Endometrial microvascular endothelial cells (primary cell): Measurements from ENCODE around the gene ITIH6. TPM values are rescaled to one million over a fixed set of nuclear protein-coding genes. Genes with fewer than 3 reads are reported as not detected.
"Not testable (repeated sequence)": the region's sequence is repeated elsewhere in the genome, so short reads cannot be mapped to it uniquely, and the experiment has no call there.

Source experiments
- in situ Hi-C: cut with HindIII; loops from 2 replicates; pipeline ENCODE4 v1.10.0; 2017; ENCODE audit warnings: low sequenced_read_pairs, low pct_unique_long_range_greater_than_20kb; ENCODE audit errors: inconsistent ontology term
- total RNA-seq: library from RNA; depleted of rRNA; stranded (reverse); fragments of >200 nt; gene quantifications from one replicate; pipeline ENCODE4 v1.2.3, GENCODE V29; 2015; ENCODE audit errors: inconsistent ontology term

The ITIH6 gene
- total RNA-seq, 1 donor from 2014 or later, result not detected

DNA sequence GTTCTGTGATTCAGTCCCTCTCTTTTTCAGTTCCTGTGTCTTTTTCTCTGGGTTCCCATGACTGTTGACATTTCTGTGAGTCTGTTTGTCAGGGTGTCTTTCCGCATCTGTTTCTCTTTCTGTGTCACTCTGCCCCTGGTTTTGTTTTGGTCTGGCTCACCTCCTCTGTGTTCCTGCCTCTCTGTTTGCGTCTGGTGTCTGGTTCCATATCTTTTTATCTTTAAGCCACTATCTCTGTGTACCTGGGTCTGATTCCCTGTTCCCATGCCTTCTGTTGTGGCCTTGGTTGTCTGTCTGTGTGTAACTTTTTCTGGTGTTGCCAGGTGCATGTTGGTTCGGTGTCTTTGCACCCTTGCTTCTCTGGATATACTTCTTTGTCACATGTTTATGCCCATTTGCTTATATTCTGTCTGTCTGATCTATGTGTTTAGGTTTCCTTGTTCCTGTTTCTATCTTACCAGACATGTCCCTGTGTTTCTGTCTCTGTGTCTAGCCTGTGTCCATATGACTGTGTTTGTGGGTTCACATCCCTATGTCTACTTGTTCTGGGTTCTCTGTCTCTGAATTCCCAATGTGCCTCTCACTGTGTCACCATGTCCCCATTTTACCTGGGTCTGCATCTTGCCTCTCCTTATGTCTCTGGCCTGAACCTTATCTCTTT is 50.2 kb downstream of the ITIH6 start:
- in situ Hi-C loops, result no loop called here

DNA sequence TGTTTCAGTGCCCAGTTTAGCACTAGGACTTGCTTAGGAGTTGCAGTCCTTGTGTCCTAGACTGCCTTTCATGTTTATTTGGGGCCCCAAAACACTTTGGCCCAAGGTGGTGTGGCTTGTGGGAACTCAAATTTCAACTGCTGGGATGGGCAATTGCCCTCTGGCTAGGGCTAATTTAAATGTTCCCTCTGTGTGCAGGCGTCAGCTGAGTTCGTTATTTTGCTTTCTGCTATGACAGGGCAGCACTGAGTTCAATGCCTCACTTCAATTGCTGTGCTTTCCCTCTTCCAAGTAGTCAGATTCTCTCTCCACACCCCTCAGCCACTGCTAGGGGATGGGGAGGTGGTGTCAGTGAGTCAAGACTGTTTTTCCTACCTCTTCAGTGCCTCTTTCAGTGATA is 51.1 kb downstream of the ITIH6 start:
- in situ Hi-C loops, result no loop called here

DNA sequence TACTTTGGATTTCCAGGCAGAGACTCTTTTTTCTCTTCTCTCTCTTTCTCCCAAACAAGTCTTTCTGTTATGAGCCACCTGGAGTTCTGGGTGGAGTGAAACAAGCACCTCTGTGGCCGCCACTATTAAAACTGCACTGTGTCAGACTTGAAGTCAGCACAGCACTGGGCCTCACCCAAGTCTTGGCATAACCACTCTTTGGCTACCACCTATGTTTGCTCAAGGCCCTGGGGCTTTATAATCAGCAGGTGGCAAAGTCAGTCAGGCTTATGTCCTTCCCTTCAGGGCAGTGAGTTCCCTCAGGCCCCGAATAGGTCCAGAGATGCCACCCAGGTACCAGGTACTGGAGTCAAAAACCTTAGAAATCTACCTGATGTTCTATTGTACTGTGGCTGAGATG is 52.4 kb downstream of the ITIH6 start:
- in situ Hi-C loops, result no loop called here

DNA sequence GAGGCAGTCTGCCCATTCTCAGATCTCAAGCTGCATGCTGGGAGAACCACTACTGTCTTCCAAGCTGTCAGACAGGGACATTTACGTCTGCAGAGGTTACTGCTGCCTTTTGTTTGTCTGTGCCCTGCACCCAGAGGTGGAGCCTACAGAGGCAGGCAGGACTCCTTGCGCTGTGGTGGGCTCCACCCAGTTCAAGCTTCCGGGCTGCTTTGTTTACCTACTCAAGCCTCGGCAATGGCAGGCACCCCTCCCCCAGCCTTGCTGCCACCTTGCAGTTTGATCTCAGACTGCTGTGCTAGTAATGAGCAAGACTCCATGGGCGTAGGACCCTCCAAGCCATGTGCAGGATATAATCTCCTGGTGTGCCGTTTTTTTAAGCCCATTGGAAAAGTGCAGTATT is 59.5 kb downstream of the ITIH6 start:
- in situ Hi-C loops, result not testable (repeated sequence)

DNA sequence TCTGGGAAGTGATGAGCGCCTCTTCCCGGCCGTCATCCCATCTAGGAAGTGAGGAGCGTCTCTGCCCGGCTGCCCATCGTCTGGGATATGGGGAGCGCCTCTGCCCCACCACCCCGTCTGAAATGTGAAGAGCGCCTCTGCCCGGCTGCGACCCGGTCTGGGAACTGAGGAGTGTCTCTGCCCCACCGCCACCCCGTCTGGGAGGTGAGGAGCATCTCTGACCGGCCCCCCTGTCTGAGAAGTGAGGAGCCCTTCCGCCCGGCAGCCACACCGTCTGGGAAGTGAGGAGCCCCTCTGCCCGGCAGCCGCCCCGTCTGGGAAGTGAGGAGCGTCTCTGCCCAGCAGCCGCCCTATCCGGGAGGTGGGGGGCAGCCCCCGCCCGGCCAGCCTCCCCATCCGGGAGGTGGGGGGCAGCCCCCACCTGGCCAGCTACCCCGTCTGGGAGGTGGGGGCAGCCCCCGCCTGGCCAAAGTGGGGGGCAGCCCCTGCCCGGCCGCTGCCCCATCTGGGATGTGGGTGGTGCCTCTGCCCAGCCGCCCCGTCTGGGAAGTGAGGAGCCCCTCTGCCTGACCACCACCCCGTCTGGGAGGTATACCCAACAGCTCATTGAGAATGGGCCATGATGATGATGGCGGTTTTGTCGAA is 61.6 kb downstream of the ITIH6 start:
- in situ Hi-C loops, result not testable (repeated sequence)

DNA sequence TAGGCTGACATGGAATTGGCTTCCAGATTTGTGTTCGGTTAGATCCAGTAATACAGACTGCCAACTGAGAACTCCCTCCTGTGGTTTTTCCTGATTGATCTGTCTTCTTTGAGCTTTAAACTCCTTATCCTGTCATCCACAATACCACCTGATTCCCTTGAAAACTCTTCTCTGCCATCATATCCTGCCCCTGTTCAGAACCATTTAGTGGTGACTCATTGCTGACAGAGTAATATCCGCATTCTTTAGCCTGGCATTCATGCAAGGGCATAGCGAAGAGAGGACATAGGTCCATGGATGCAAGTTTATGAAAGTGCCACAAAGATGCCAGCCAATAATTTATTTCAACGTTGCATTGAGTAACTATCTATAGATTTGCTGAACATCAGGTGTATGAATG is 76.6 kb downstream of the ITIH6 start:
- in situ Hi-C loops, result no loop called here

DNA sequence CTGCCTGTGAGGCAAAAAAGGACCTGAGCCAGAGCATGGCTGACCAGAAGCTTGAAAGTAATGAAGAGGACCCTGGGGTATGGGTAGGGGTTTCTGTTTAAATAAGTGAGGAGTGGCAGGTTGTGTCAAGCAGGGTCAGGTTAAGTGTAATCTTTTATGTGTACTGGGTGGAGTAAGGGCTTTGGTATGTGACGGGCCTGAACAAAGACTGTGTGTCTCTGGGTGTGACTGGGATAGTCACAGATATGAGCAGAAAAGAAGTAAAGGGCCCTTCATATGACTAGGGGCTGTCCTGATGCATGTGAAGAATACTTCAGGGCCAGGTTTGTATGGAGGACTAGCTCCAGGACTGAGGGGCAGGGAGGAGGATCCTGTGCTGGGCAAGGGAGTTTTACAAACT is 82.4 kb downstream of the ITIH6 start:
- in situ Hi-C loops, result no loop called here

DNA sequence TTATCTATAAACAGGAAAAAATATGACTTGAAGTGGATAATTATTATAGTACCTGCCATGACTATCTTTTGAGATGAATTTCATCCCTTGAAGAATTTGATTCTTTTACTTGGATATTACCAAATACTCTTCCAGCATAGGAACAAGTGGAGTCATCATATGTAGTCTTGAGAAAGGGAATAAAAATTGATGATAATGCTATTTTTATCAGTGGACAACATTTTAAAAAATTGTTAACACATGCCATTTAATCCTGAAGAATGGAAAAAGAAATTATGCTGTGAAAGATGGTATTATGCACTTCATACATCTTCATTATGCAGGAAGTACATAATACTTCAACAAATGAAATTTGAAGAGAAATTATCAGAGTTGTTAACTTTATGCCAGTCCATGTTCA is 83.6 kb downstream of the ITIH6 start:
- in situ Hi-C loops, result no loop called here

DNA sequence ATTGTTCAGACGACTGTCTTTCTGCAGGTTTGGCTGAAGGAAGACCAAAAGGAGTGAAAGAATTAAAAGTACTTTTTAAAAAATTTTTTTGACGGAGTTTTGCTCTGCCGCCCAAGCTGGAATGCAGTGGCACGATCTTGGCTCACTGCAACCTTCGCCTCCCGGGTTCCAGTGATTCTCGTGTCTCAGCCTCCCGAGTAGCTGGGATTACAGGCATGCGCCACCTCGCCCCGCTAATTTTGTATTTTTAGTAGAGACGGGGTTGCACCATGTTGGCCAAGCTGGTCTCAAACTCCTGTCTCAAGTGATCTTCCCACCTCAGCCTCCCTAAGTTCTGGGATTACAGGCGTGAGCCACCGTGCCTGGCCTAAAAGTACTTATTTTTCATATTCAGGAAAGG is 86.3 kb downstream of the ITIH6 start:
- in situ Hi-C loops, result no loop called here

DNA sequence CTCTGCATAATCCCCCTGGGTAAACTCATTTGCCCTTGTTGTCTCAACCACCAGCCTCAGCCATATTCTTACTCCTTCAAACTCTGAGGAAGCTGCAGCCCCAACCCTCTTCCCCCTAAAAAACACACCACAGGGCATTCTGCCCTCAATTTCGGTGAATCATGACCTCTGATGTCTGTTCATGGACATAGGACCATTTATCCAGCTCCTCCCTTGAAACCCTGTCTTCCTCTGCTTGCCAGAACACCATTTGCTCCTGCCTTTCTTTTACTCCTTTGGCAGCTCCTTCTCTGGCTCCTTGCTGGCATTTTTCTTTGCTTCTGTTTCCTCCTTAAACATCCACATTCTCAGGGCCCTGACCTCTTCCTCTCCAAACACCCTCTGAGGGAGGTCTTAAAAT is 87.1 kb downstream of the ITIH6 start:
- in situ Hi-C loops, result no loop called here

DNA sequence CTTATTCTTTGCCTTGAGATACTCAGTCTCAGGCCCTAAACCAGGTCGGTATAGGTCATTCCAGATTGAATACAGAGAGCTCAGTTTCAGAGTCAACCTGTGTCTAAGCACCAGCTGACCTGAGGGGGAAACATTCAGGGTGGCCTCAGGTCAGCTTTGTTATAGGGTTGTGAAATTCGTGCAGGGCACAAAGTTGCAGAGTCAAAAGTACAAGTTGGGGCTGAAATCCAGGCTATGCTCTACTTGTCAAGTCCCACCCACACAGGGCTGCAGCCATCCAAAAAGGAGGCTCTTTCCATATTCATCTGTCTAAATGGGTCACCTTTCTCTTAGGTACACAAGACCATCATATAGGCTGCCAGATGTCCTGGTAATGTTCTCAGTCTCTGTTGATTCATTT is 89.7 kb downstream of the ITIH6 start:
- in situ Hi-C loops, result no loop called here

Other genes starting within 250 kb of the ITIH6 start
- 140 TPM for gene MAGED2, start 9.5 kb upstream of the ITIH6 start, total RNA-seq
- gene TRO, start 122.6 kb upstream of the ITIH6 start, total RNA-seq, result 0.74 TPM
- gene PFKFB1, start 195.9 kb upstream of the ITIH6 start, total RNA-seq, result not detected
- 19.0 TPM for gene APEX2, start 202.1 kb upstream of the ITIH6 start, total RNA-seq
- gene ALAS2, start 232.7 kb upstream of the ITIH6 start, total RNA-seq, result not detected